ENCODE results near the gene SPTAN1. TPM values are rescaled to one million over a fixed set of nuclear protein-coding genes. Genes with fewer than 3 reads are reported as not detected.

The SPTAN1 gene
- total RNA-seq, 1 donor from 2014 or later: 270 TPM

- Mint-ChIP-seq H3K9me3 (no peaks in the 10 kb centered on the region), H3K27ac (peak overlapping the region; percentile 80), H3K36me3 (no peaks in the 10 kb centered on the region), H3K4me3 (no peak overlapping the region), H3K4me1 (ENCODE audit: unreplicated experiment) (no peaks in the 10 kb centered on the region), H3K27me3 (no peaks in the 10 kb centered on the region)
- no peak for DNase-seq (ENCODE audit: extremely low spot score, unreplicated experiment)
- TF ChIP-seq CTCF (conservative IDR thresholded peaks at IDR 0.05): no peak
Observed at GRCh38 chr9:128634651-128635262, 82.4 kb downstream of the SPTAN1 start.

GRCh38 chr9:128635266-128636023 is 83.1 kb downstream of the SPTAN1 start:
- TF ChIP-seq CTCF (conservative IDR thresholded peaks at IDR 0.05): peak; percentile 76
- H3K27ac Mint-ChIP-seq: peak overlapping the region; percentile 80
- H3K4me1 Mint-ChIP-seq (ENCODE audit: unreplicated experiment): no peaks in the 10 kb centered on the region
- no peaks in the 10 kb centered on the region for H3K36me3 Mint-ChIP-seq
- H3K27me3 Mint-ChIP-seq: no peaks in the 10 kb centered on the region
- no peaks in the 10 kb centered on the region for H3K9me3 Mint-ChIP-seq
- DNase-seq (ENCODE audit: extremely low spot score, unreplicated experiment): peak; percentile 84
- H3K4me3 Mint-ChIP-seq: no peak overlapping the region

- H3K27ac Mint-ChIP-seq: peak overlapping the region; percentile 80
- no peaks in the 10 kb centered on the region for H3K4me1 Mint-ChIP-seq (ENCODE audit: unreplicated experiment)
- H3K36me3 Mint-ChIP-seq: no peaks in the 10 kb centered on the region
- no peak for TF ChIP-seq CTCF (conservative IDR thresholded peaks at IDR 0.05)
- H3K9me3 Mint-ChIP-seq: no peaks in the 10 kb centered on the region
- H3K27me3 Mint-ChIP-seq: no peaks in the 10 kb centered on the region
- no peak for DNase-seq (ENCODE audit: extremely low spot score, unreplicated experiment)
- no peak overlapping the region for H3K4me3 Mint-ChIP-seq
Observed at GRCh38 chr9:128636024-128636390, 83.6 kb downstream of the SPTAN1 start.

GRCh38 chr9:128636556-128637530 is 84.5 kb downstream of the SPTAN1 start:
- Mint-ChIP-seq H3K27ac (peak overlapping the region; percentile 80), H3K4me3 (no peak overlapping the region), H3K27me3 (no peaks in the 10 kb centered on the region), H3K9me3 (no peaks in the 10 kb centered on the region), H3K36me3 (no peaks in the 10 kb centered on the region), H3K4me1 (ENCODE audit: unreplicated experiment) (no peaks in the 10 kb centered on the region)
- no peak for TF ChIP-seq CTCF (conservative IDR thresholded peaks at IDR 0.05)
- DNase-seq (ENCODE audit: extremely low spot score, unreplicated experiment): no peak

GRCh38 chr9:128637656-128638055 is 85.3 kb downstream of the SPTAN1 start:
- DNase-seq (ENCODE audit: extremely low spot score, unreplicated experiment): no peak
- Mint-ChIP-seq H3K27me3 (no peaks in the 10 kb centered on the region), H3K27ac (no peak overlapping the region), H3K9me3 (no peaks in the 10 kb centered on the region), H3K4me1 (ENCODE audit: unreplicated experiment) (peaks cover 1% of the 10 kb centered on the region), H3K4me3 (no peak overlapping the region), H3K36me3 (peaks cover under 1% of the 10 kb centered on the region)
- TF ChIP-seq CTCF (conservative IDR thresholded peaks at IDR 0.05): no peak

Measured in type B pancreatic cell (in vitro differentiated cells).